HCT116 (cell line): ENCODE measurements around the gene C3orf20.

Experiments
- EZH2 ChIP-seq: fragments of 200-600 bp; sonication (generic); IDR thresholded peaks from 2 replicates; pipeline ENCODE4 v1.6.1; 2017; ENCODE audit warnings: antibody characterized with exemption, mixed run types
- EZH2phosphoT487 ChIP-seq: fragments of 200-600 bp; IDR thresholded peaks from 2 replicates; pipeline ENCODE4 v1.6.1; 2018; ENCODE audit warnings: antibody characterized with exemption, borderline replicate concordance
- JUND ChIP-seq: IDR thresholded peaks from 2 replicates; pipeline ENCODE4 v1.6.1; 2012
- POLR2A ChIP-seq: IDR thresholded peaks from 2 replicates; pipeline ENCODE4 v1.7.0; 2011; ENCODE audit warnings: borderline replicate concordance; ENCODE audit not compliant: insufficient read depth, insufficient read length; ENCODE audit errors: extremely low read depth
- POLR2AphosphoS5 ChIP-seq: IDR thresholded peaks from 2 replicates; pipeline ENCODE4 v1.6.1; 2011; ENCODE audit warnings: mild to moderate bottlenecking, low read depth, low read length, moderate library complexity
- RAD21 ChIP-seq: IDR thresholded peaks from 2 replicates; pipeline ENCODE4 v1.6.1; 2012; ENCODE audit warnings: low read depth, mild to moderate bottlenecking
- SIN3A ChIP-seq: IDR thresholded peaks from 2 replicates; pipeline ENCODE4 v1.6.1; 2012; ENCODE audit warnings: low read depth
- YY1 ChIP-seq: IDR thresholded peaks from 2 replicates; pipeline ENCODE4 v1.6.1; 2011; ENCODE audit warnings: low read length, low read depth, moderate library complexity, mild to moderate bottlenecking; ENCODE audit not compliant: insufficient replicate concordance; ENCODE audit errors: extremely low read depth
- ZNF274 ChIP-seq: fragments of 200-500 bp; sonication (Bioruptor generic); IDR thresholded peaks from 2 replicates; pipeline ENCODE4 v1.6.1; 2014; ENCODE audit warnings: mild to moderate bottlenecking, low read depth, low read length, inconsistent platforms
- TF ChIP-seq, protein P1 (sequence below), 3 experiments: fragments of 200-600 bp in 1 of 3; sonication (generic) in 1 of 3; IDR thresholded peaks in 2 of 3; conservative IDR thresholded peaks in 1 of 3; 2 replicates each; pipeline ENCODE4 v1.5.1; 2012 to 2017; ENCODE audit warnings: low read depth in 2 of 3, low read length in 2 of 3, antibody characterized with exemption in 1 of 3, borderline replicate concordance in 1 of 3, control low read depth in 1 of 3, mild to moderate bottlenecking in 1 of 3, mixed read lengths in 1 of 3, mixed run types in 1 of 3, moderate library complexity in 1 of 3; ENCODE audit not compliant: insufficient read depth in 1 of 3
- TF ChIP-seq, protein P2 (sequence below): IDR thresholded peaks from 2 replicates; pipeline ENCODE4 v1.6.1; 2011; ENCODE audit warnings: mild to moderate bottlenecking, low read length, moderate library complexity; ENCODE audit not compliant: insufficient replicate concordance; ENCODE audit errors: extremely low read depth
- TF ChIP-seq, protein P3 (sequence below): IDR thresholded peaks from 2 replicates; pipeline ENCODE4 v1.6.1; 2012
- TF ChIP-seq, protein P4 (sequence below): IDR thresholded peaks from 2 replicates; pipeline ENCODE4 v1.6.1; 2012; ENCODE audit warnings: low read depth
- TF ChIP-seq, protein P5 (sequence below): IDR thresholded peaks from 2 replicates; pipeline ENCODE4 v1.6.1; 2012

DNA sequence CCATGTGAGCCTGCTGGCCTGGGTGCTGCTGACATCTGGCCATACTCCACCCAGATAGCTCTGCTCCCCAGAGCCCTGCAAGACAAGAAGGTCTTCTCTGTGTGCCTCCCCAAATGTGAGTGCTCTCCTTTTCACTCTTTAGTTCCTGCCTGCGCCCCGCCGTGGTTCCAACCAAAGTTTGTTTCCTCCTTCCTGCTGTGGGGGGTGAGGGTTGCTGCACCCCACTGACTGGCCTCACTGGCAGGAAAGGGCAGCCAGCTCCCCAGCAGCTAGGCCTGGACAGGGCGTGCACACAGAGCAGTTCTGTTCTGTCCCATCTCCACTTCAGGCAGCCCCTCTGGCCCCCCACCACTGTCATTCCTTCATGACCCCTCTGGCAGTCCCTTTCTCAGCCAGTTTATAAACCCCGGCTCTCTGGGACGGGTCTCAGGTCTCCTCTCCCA lies 28.8 kb upstream of the C3orf20 start:
- TF ChIP-seq RAD21 (no peak), SIN3A (no peak), POLR2A (no peak), POLR2AphosphoS5 (no peak), EZH2 (no peak), JUND (no peak), ZNF274 (no peak), YY1 (no peak), EZH2phosphoT487 (no peak)
- TF ChIP-seq, protein P1, sequence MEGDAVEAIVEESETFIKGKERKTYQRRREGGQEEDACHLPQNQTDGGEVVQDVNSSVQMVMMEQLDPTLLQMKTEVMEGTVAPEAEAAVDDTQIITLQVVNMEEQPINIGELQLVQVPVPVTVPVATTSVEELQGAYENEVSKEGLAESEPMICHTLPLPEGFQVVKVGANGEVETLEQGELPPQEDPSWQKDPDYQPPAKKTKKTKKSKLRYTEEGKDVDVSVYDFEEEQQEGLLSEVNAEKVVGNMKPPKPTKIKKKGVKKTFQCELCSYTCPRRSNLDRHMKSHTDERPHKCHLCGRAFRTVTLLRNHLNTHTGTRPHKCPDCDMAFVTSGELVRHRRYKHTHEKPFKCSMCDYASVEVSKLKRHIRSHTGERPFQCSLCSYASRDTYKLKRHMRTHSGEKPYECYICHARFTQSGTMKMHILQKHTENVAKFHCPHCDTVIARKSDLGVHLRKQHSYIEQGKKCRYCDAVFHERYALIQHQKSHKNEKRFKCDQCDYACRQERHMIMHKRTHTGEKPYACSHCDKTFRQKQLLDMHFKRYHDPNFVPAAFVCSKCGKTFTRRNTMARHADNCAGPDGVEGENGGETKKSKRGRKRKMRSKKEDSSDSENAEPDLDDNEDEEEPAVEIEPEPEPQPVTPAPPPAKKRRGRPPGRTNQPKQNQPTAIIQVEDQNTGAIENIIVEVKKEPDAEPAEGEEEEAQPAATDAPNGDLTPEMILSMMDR (IDR thresholded peaks at IDR 0.05 in 2 of 3, conservative IDR thresholded peaks at IDR 0.05 in 1 of 3; ENCODE audit: borderline replicate concordance in 1 of 3, insufficient read depth in 1 of 3, low read depth in 2 of 3, low read length in 2 of 3): no peak
- TF ChIP-seq, protein P2, sequence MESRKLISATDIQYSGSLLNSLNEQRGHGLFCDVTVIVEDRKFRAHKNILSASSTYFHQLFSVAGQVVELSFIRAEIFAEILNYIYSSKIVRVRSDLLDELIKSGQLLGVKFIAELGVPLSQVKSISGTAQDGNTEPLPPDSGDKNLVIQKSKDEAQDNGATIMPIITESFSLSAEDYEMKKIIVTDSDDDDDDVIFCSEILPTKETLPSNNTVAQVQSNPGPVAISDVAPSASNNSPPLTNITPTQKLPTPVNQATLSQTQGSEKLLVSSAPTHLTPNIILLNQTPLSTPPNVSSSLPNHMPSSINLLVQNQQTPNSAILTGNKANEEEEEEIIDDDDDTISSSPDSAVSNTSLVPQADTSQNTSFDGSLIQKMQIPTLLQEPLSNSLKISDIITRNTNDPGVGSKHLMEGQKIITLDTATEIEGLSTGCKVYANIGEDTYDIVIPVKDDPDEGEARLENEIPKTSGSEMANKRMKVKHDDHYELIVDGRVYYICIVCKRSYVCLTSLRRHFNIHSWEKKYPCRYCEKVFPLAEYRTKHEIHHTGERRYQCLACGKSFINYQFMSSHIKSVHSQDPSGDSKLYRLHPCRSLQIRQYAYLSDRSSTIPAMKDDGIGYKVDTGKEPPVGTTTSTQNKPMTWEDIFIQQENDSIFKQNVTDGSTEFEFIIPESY: no peak
- TF ChIP-seq, protein P3, sequence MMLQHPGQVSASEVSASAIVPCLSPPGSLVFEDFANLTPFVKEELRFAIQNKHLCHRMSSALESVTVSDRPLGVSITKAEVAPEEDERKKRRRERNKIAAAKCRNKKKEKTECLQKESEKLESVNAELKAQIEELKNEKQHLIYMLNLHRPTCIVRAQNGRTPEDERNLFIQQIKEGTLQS: no peak
- TF ChIP-seq, protein P4, sequence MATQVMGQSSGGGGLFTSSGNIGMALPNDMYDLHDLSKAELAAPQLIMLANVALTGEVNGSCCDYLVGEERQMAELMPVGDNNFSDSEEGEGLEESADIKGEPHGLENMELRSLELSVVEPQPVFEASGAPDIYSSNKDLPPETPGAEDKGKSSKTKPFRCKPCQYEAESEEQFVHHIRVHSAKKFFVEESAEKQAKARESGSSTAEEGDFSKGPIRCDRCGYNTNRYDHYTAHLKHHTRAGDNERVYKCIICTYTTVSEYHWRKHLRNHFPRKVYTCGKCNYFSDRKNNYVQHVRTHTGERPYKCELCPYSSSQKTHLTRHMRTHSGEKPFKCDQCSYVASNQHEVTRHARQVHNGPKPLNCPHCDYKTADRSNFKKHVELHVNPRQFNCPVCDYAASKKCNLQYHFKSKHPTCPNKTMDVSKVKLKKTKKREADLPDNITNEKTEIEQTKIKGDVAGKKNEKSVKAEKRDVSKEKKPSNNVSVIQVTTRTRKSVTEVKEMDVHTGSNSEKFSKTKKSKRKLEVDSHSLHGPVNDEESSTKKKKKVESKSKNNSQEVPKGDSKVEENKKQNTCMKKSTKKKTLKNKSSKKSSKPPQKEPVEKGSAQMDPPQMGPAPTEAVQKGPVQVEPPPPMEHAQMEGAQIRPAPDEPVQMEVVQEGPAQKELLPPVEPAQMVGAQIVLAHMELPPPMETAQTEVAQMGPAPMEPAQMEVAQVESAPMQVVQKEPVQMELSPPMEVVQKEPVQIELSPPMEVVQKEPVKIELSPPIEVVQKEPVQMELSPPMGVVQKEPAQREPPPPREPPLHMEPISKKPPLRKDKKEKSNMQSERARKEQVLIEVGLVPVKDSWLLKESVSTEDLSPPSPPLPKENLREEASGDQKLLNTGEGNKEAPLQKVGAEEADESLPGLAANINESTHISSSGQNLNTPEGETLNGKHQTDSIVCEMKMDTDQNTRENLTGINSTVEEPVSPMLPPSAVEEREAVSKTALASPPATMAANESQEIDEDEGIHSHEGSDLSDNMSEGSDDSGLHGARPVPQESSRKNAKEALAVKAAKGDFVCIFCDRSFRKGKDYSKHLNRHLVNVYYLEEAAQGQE: no peak
- TF ChIP-seq, protein P5, sequence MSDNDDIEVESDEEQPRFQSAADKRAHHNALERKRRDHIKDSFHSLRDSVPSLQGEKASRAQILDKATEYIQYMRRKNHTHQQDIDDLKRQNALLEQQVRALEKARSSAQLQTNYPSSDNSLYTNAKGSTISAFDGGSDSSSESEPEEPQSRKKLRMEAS: no peak
